Gastrocnemius medialis (tissue), 4 donors: ENCODE results near the gene ZNF33B. TPM values are rescaled to one million over a fixed set of nuclear protein-coding genes. Genes with fewer than 3 reads are reported as not detected.

Experiments used
- ATAC-seq, 2 donors: fragments of 150-250 bp; one replicate each; pipeline ENCODE4 v1.9.1; 2016
- DNase-seq, 2 donors: peaks; one replicate each; pipeline ENCODE4 v3.0.0-alpha.2; 2019
- H3K27ac ChIP-seq, 4 donors: fragments of 200-600 bp; sonication (generic); 1 replicate in 1 of 4; 2 replicates in 3 of 4; pipeline ENCODE4 v1.5.1; 2016 to 2018; ENCODE audit warnings: mild to moderate bottlenecking in 2 of 4, moderate library complexity in 1 of 4
- H3K27me3 ChIP-seq, 3 donors: fragments of 200-600 bp; sonication (generic) in 2 of 3; 1 replicate in 1 of 3; 2 replicates in 2 of 3; pipeline versions ENCODE4 v1.5.1 to v1.6.0; 2016 to 2019; ENCODE audit warnings: mild to moderate bottlenecking in 1 of 3, moderate library complexity in 1 of 3
- H3K36me3 ChIP-seq, 2 donors: fragments of 200-600 bp; sonication (generic) in 1 of 2; one replicate each; pipeline ENCODE4 v1.5.1; 2017 to 2018
- H3K4me1 ChIP-seq, 2 donors: fragments of 200-600 bp; sonication (generic) in 1 of 2; one replicate each; pipeline ENCODE4 v1.5.1; 2016 to 2017; ENCODE audit warnings: mild to moderate bottlenecking in 2 of 2
- H3K4me3 ChIP-seq, 4 donors: fragments of 200-600 bp; sonication (generic) in 3 of 4; 1 replicate in 1 of 4; 2 replicates in 3 of 4; pipeline ENCODE4 v1.5.1; 2016 to 2019; ENCODE audit warnings: mild to moderate bottlenecking in 2 of 4
- H3K9me3 ChIP-seq, 3 donors: fragments of 200-600 bp; sonication (generic) in 2 of 3; 1 replicate in 1 of 3; 2 replicates in 2 of 3; pipeline ENCODE4 v1.5.1; 2016 to 2019
- POLR2A ChIP-seq, 2 donors: fragments of 450-650 bp; IDR thresholded peaks; one replicate each; pipeline ENCODE4 v1.6.1; 2017; ENCODE audit warnings: antibody characterized with exemption in 2 of 2, mild to moderate bottlenecking in 2 of 2, moderate library complexity in 2 of 2
- in situ Hi-C, 4 donors: fragments of 200-750 bp; cut with MboI; loops; one replicate each; pipeline versions ENCODE4 v1.15.0 to v1.8.0; 2017; ENCODE audit warnings: low sequenced_read_pairs in 4 of 4
- intact Hi-C: fragments of 100-400 bp; cut with DNase I; formaldehyde crosslinking; loops from one replicate; pipeline ENCODE4 v1.15.1; 2023; ENCODE audit warnings: low total_unique reads
- total RNA-seq, 4 donors: library from RNA; depleted of rRNA; stranded (reverse); fragments of >200 nt; gene quantifications; one replicate each; pipeline versions ENCODE4 v1.1.0 to v1.2.3, GENCODE V29; 2016
- TF ChIP-seq, protein P1 (sequence below), 5 experiments: fragments of 450-650 bp in 3 of 5; fragments of 200-600 bp in 2 of 5; sonication (generic) in 2 of 5; IDR thresholded peaks in 4 of 5; conservative IDR thresholded peaks in 1 of 5; 1 replicate in 4 of 5; 2 replicates in 1 of 5; pipeline ENCODE4 v1.5.1; 2016 to 2019; ENCODE audit warnings: antibody characterized with exemption in 5 of 5, mild to moderate bottlenecking in 3 of 5, moderate library complexity in 3 of 5

Gene ZNF33B
- total RNA-seq, 4 donors from 2014 or later, result 2.7 to 5.8 (median 3.7) TPM

DNA sequence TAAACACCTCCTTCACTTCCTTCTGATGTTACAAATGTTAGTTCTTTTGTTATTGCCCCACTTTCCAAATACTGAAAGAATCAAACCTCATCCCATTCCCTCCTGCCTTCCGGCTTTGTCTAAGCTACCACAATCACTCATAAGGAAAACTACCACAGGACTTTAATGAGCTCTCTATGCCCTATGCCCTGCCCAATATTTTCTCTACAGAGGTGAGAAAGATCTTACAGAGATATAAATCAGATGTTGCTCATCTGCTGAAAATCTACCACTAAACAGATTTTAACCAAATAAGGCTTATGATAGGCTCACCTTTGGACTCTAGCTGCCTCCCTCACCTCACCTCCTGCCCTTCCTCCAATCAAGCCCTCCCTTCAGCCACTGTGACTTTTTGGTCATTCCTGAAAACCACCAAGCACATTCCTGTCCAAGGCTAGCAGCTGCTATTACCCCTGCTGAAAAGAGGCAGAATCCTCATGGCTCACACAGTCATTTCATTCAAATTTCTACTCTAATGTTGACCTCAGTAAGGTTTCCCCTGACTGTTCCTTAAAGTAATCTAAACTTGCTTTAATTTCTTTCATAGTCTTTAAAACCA is 7.7 kb downstream of the ZNF33B start:
- TF ChIP-seq, protein P1, sequence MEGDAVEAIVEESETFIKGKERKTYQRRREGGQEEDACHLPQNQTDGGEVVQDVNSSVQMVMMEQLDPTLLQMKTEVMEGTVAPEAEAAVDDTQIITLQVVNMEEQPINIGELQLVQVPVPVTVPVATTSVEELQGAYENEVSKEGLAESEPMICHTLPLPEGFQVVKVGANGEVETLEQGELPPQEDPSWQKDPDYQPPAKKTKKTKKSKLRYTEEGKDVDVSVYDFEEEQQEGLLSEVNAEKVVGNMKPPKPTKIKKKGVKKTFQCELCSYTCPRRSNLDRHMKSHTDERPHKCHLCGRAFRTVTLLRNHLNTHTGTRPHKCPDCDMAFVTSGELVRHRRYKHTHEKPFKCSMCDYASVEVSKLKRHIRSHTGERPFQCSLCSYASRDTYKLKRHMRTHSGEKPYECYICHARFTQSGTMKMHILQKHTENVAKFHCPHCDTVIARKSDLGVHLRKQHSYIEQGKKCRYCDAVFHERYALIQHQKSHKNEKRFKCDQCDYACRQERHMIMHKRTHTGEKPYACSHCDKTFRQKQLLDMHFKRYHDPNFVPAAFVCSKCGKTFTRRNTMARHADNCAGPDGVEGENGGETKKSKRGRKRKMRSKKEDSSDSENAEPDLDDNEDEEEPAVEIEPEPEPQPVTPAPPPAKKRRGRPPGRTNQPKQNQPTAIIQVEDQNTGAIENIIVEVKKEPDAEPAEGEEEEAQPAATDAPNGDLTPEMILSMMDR (IDR thresholded peaks at IDR 0.05 in 4 of 5, conservative IDR thresholded peaks at IDR 0.05 in 1 of 5), result no peak
- TF ChIP-seq POLR2A (IDR thresholded peaks at IDR 0.05), result no peak
- H3K27ac ChIP-seq, result no peak overlapping the region
- in situ Hi-C loops (no loop called here), intact Hi-C loops (no loop called here)
- no peaks in the 10 kb centered on the region for H3K9me3 ChIP-seq
- peaks cover 6 to 39% of the 10 kb centered on the region in 2 donors for H3K36me3 ChIP-seq
- H3K27me3 ChIP-seq, result no peaks in the 10 kb centered on the region
- ATAC-seq (no peak), DNase-seq (no peak)
- H3K4me3 ChIP-seq, result no peak overlapping the region
- H3K4me1 ChIP-seq, result no peaks in the 10 kb centered on the region

- peaks cover 0 to 24% of the 10 kb centered on the region in 2 donors for H3K36me3 ChIP-seq
- intact Hi-C loops, result no loop called here
These were observed 14.4 kb downstream of the ZNF33B start for GRCh38 chr10:42623929-42624328.

GRCh38 chr10:42618424-42618823 is 19.9 kb downstream of the ZNF33B start:
- TF ChIP-seq, protein P1 (IDR thresholded peaks at IDR 0.05 in 4 of 5, conservative IDR thresholded peaks at IDR 0.05 in 1 of 5), result no peak
- TF ChIP-seq POLR2A (IDR thresholded peaks at IDR 0.05), result no peak
- H3K4me3 ChIP-seq, result no peak overlapping the region
- DNase-seq, result no peak
- no peaks in the 10 kb centered on the region for H3K9me3 ChIP-seq
- in situ Hi-C loops (no loop called here), intact Hi-C loops (no loop called here)
- no peaks in the 10 kb centered on the region for H3K27me3 ChIP-seq
- no peak for ATAC-seq
- H3K27ac ChIP-seq, result no peak overlapping the region
- no peaks in the 10 kb centered on the region for H3K4me1 ChIP-seq
- peaks cover 6 to 11% of the 10 kb centered on the region in 2 donors for H3K36me3 ChIP-seq

More at GRCh38 chr10:42623929-42624328, 14.4 kb downstream of the ZNF33B start:
- no peak for ATAC-seq
- Histone ChIP-seq H3K4me1 (no peaks in the 10 kb centered on the region), H3K9me3 (no peaks in the 10 kb centered on the region), H3K27me3 (no peaks in the 10 kb centered on the region), H3K4me3 (no peak overlapping the region), H3K27ac (no peak overlapping the region)
- in situ Hi-C loops, result no loop called here
- TF ChIP-seq, protein P1 (IDR thresholded peaks at IDR 0.05 in 4 of 5, conservative IDR thresholded peaks at IDR 0.05 in 1 of 5), result no peak
- TF ChIP-seq POLR2A (IDR thresholded peaks at IDR 0.05), result no peak
- no peak for DNase-seq

- ATAC-seq, result no peak
- peaks cover 6 to 14% of the 10 kb centered on the region in 2 donors for H3K36me3 ChIP-seq
- no peaks in the 10 kb centered on the region for H3K27me3 ChIP-seq
- DNase-seq, result no peak
- no peak overlapping the region for H3K27ac ChIP-seq
- H3K4me1 ChIP-seq, result no peaks in the 10 kb centered on the region
- TF ChIP-seq, protein P1 (IDR thresholded peaks at IDR 0.05 in 4 of 5, conservative IDR thresholded peaks at IDR 0.05 in 1 of 5), result no peak
- no peak for TF ChIP-seq POLR2A (IDR thresholded peaks at IDR 0.05)
- in situ Hi-C loops, result no loop called here
- no peak overlapping the region for H3K4me3 ChIP-seq
- intact Hi-C loops, result no loop called here
- no peaks in the 10 kb centered on the region for H3K9me3 ChIP-seq
These were observed 23.0 kb downstream of the ZNF33B start for GRCh38 chr10:42615419-42615818.

- H3K9me3 ChIP-seq, result no peaks in the 10 kb centered on the region
- no peak overlapping the region for H3K4me3 ChIP-seq
- ATAC-seq, result no peak
- no peak for TF ChIP-seq POLR2A (IDR thresholded peaks at IDR 0.05)
- TF ChIP-seq, protein P1 (IDR thresholded peaks at IDR 0.05 in 4 of 5, conservative IDR thresholded peaks at IDR 0.05 in 1 of 5), result no peak
- H3K27ac ChIP-seq, result no peak overlapping the region
- in situ Hi-C loops, result no loop called here
- no peaks in the 10 kb centered on the region for H3K4me1 ChIP-seq
- intact Hi-C loops, result no loop called here
- peaks cover 0 to 16% of the 10 kb centered on the region in 2 donors for H3K36me3 ChIP-seq
- no peak for DNase-seq
- H3K27me3 ChIP-seq, result no peaks in the 10 kb centered on the region
These were observed 28.5 kb downstream of the ZNF33B start for GRCh38 chr10:42609872-42610271.
